HG03521 (cell line): ENCODE data around the gene YBEY.
"Not testable (repeated sequence)": the region's sequence is repeated elsewhere in the genome, so short reads cannot be mapped to it uniquely, and the experiment has no call there.

Source experiments
- ATAC-seq: cut with Tn5 transposase; IDR thresholded peaks from one replicate; pipeline ENCODE4 v1.9.1; 2021; ENCODE audit warnings: mild to moderate bottlenecking, moderate library complexity; ENCODE audit not compliant: unreplicated experiment

Gene YBEY, protein sequence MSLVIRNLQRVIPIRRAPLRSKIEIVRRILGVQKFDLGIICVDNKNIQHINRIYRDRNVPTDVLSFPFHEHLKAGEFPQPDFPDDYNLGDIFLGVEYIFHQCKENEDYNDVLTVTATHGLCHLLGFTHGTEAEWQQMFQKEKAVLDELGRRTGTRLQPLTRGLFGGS

GRCh38 chr21:46285761-46286647 lies at the start of gene YBEY:
TSS of gene YBEY (plus strand) at chr21:46286342. CDS start at chr21:46286914, 572 bp downstream.
- ATAC-seq: peak; percentile 78

- ATAC-seq: no peak
Measured at GRCh38 chr21:46237474-46237873, 48.7 kb upstream of the YBEY start.

DNA sequence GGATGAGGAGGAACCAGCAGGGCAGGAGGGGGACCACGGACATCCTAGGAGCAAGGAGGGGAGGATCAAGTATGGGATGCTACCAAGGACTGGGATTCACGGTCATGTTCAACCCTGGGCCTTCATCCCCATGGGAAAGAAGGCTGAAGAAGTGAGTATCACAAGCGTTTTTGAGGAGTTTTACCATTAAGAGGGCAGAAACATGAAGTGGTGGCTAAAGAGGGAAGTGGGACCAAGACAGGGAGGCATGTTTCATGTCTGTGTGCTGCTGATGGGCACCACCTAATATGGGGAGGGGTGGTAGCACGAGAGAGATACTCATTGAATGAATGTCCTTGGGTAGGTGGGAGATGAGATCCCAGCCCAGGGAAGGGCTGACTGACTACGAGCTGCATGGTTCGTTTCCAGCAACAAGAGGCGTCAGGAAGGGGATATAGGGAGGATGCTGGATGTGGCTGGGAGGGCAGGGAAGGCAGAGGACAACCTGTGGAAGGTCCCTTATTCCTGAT lies 46.3 kb upstream of the YBEY start:
- ATAC-seq: no peak

DNA sequence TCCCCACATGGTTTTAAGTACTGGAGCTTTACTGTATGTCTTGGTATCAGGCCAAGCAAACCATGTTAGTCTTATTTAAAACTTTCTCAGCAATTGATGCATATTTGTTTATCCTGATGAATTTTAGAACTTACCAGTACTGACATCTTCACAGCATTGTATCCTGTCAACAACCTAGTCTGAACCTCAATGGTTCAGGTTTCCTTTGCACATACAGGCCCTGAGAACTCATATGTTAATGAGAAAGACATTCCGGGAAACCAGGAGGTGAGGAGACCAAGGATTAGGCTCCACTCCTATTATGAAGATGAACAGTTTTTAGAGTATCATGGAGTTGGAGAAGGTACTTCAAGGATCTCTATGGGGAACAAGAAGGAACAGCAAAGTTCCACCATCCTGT lies 44.6 kb upstream of the YBEY start:
- ATAC-seq: not testable (repeated sequence)

DNA sequence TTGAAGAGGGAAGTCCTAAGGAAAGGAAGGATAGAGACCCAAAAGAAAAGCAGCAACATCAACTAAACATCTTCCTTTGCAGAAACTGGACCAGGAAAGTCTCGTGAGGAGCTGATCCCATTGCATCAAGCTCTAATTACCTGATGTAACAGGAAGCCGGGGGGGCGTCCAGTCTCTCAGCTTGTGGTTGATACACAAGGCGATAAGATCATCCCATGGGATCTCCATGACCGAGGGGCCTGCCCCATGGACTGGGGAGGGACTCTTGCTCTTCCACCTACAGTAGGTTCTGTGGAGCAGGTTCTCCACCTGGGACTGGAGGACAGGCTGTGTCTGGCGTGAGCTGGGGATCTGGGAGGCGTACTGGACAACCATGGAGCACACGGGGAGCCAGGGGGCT lies 42.8 kb upstream of the YBEY start:
- no peak for ATAC-seq

DNA sequence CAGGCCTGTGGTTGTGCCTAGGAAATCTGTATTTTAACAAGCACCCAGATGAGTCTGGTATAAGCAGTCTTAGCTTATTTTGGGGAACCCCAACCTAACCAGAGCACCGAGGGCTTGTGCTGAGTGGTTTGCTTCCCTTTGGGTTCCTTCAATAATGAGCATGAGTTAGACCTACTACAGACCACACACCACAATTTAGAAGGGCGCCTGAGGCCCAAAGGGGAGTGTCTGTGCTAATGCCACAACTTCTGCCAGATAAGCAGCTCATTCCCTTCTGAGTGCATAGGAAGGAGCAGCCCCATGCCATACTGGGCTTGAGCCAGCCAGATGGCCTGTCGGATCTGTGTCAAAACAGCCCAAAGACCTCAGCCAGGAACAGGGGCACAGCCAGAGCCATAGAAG lies 42.2 kb upstream of the YBEY start:
- no peak for ATAC-seq

DNA sequence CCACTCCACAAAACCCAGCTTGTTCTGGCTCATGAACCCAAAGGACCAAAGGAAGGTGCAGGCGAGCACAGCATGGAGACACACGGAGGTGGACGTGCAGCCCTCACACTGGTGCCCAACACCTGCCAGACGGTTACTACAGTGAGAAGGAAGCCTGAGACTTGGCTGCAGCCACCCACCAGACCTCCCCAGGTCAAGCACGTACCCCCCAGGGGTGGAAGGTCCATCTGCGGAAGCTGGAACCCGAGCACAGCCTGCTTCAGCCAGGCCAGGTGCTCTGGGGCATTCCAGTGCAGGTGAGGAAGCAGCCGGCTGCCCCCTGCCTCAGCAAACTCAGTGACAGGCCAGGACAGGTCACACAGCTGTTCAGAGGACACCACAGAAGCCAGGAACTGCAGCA lies 41.5 kb upstream of the YBEY start:
- ATAC-seq: no peak

GRCh38 chr21:46245213-46245915 lies 40.8 kb upstream of the YBEY start:
- no peak for ATAC-seq

- ATAC-seq: no peak
Measured at GRCh38 chr21:46246345-46246744, 39.8 kb upstream of the YBEY start.

GRCh38 chr21:46247699-46248421 lies 38.3 kb upstream of the YBEY start:
- no peak for ATAC-seq

GRCh38 chr21:46248422-46248782 lies 37.7 kb upstream of the YBEY start:
- no peak for ATAC-seq

DNA sequence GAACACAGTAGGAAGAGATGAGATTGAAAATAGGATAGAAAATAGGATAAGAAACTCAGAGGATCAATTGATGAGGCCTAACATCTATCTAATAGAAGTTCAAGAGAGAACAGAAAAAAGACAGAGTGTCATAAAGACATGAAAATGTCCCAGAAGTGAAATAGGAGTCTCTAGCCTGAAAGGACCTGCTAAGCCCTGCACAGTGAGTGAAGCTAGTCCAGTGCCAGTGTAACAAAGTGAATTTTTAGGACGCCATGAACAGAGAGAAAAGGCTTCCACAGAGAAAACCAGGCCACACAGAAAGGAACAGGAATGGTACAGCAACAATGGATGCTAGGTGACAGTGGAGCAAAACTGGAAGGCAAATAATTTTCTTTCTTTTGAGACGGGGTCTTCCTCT lies 37.3 kb upstream of the YBEY start:
- no peak for ATAC-seq

GRCh38 chr21:46250146-46250725 lies 35.9 kb upstream of the YBEY start:
- no peak for ATAC-seq

- ATAC-seq: no peak
Measured at GRCh38 chr21:46252840-46253239, 33.3 kb upstream of the YBEY start.

DNA sequence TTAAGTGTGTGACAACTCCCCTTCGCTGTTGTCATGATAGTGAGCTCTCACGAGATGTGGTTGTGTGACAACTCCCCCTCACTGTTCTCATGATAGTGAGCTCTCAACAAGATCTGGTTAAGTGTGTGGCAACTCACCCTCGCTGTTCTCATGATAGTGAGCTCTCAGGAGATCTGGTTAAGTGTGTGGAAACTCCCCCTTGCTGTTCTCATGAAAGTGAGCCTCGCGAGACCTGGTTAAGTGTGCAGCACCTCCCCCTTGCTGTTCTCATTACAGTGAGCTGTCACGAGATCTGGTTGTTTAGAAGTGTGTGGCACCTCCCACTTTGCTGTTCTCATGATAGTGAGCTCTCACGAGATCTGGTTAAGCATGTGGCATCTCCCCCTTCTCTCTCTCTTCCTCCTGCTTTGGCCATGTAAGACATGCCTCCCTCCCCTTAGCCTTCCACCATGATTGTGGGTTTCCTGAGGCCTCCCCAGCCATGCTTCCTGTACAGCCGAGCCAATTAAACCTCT lies 32.5 kb upstream of the YBEY start:
- peak; percentile 62 for ATAC-seq

DNA sequence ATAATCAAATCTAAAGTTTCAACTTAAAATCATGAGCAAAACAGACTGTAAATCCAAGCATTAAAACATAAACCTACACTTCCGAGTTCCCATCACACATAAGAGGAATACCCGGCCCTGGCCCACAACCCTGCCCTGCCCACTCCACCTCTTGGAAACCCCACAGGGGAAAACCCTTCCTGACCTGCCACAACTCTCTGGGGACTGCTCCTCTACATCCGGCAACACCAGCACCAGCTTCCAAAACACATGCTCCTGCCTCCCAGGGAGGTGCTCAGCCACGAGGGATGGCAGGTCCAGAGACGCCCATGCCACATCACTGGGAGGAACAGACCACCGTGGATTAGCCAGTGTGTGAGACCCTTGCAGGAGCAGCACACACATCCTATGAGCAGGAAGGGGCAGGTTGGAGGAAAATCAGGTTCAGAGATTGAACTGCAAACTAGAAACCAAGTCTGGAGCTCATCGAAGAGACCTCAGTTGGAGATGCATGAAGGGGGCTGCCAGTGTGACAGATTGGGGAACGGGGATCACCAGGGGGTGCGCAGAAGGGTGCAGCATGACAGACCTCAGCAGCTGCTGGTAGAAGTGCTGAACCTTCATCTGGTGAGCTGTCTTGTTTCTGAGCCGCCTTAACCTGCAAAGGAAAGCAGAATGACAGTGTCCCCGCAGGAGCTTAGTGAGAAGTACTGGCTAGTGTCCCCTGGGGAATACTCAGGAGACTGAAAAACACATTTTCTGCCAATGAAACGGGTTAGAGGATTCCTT lies 31.8 kb upstream of the YBEY start:
- no peak for ATAC-seq

- no peak for ATAC-seq
Measured at GRCh38 chr21:46255166-46255565, 31.0 kb upstream of the YBEY start.

GRCh38 chr21:46255758-46256337 lies 30.3 kb upstream of the YBEY start:
- ATAC-seq: no peak

GRCh38 chr21:46256501-46256994 lies 29.6 kb upstream of the YBEY start:
- no peak for ATAC-seq
